HG02981 (cell line): ENCODE data around the gene NEO1.
A peak's percentile ranks its signal among the peaks of the same experiment; 100 is the strongest.

Experiments used
- ATAC-seq: cut with Tn5 transposase; IDR thresholded peaks from one replicate; pipeline ENCODE4 v1.9.1; 2021; ENCODE audit warnings: mild to moderate bottlenecking, moderate library complexity; ENCODE audit not compliant: unreplicated experiment

The NEO1 gene

GRCh38 chr15:73030122-73030679, 22.1 kb upstream of the NEO1 start:
- ATAC-seq, result no peak

- ATAC-seq, result no peak
Measured at GRCh38 chr15:73031648-73032047, 20.6 kb upstream of the NEO1 start.

- ATAC-seq, result no peak
Measured at GRCh38 chr15:73033611-73034010, 18.7 kb upstream of the NEO1 start.

- no peak for ATAC-seq
Measured at GRCh38 chr15:73034221-73034620, 18.0 kb upstream of the NEO1 start.

- ATAC-seq, result no peak
Measured at GRCh38 chr15:73035221-73035620, 17.0 kb upstream of the NEO1 start.

- no peak for ATAC-seq
Measured at GRCh38 chr15:73038220-73038619, 14.0 kb upstream of the NEO1 start.

GRCh38 chr15:73046073-73046472, 6.2 kb upstream of the NEO1 start:
- ATAC-seq, result no peak

GRCh38 chr15:73047882-73048281, 4.4 kb upstream of the NEO1 start:
- ATAC-seq, result no peak

- no peak for ATAC-seq
Measured at GRCh38 chr15:73048624-73049295, 3.5 kb upstream of the NEO1 start.

GRCh38 chr15:73049564-73050215, 2.6 kb upstream of the NEO1 start:
- no peak for ATAC-seq

- ATAC-seq, result no peak
Measured at GRCh38 chr15:73050561-73051295, 1.5 kb upstream of the NEO1 start.

GRCh38 chr15:73051391-73051806, 864 bp upstream of the NEO1 start:
- ATAC-seq, result peak; percentile 10

- peak; percentile 33 for ATAC-seq
Measured at GRCh38 chr15:73052653-73053397, 562 bp downstream of the NEO1 start.

GRCh38 chr15:73053398-73053723, 1.1 kb downstream of the NEO1 start:
- no peak for ATAC-seq

GRCh38 chr15:73054417-73054953, 2.2 kb downstream of the NEO1 start:
- no peak for ATAC-seq

- no peak for ATAC-seq
Measured at GRCh38 chr15:73056460-73056859, 4.2 kb downstream of the NEO1 start.

- no peak for ATAC-seq
Measured at GRCh38 chr15:73058437-73058836, 6.2 kb downstream of the NEO1 start.

GRCh38 chr15:73065114-73065513, 12.9 kb downstream of the NEO1 start:
- no peak for ATAC-seq

- no peak for ATAC-seq
Measured at GRCh38 chr15:73069109-73069508, 16.8 kb downstream of the NEO1 start.

- ATAC-seq, result no peak
Measured at GRCh38 chr15:73072894-73073293, 20.6 kb downstream of the NEO1 start.

- no peak for ATAC-seq
Measured at GRCh38 chr15:73074241-73074640, 22.0 kb downstream of the NEO1 start.
